Mucosa of rectum (tissue), 2 donors: ENCODE data around the gene DOCK1.

Experiments used
- H3K27ac ChIP-seq, 2 donors: one replicate each; pipeline ENCODE4 v1.7.0; 2013; ENCODE audit warnings: inconsistent platforms in 2 of 2, low read depth in 2 of 2, low read length in 2 of 2
- H3K27me3 ChIP-seq, 2 donors: one replicate each; pipeline ENCODE4 v1.7.0; 2013; ENCODE audit warnings: low read length in 2 of 2; ENCODE audit not compliant: control insufficient read depth in 2 of 2, insufficient read depth in 2 of 2
- H3K36me3 ChIP-seq, 2 donors: one replicate each; pipeline ENCODE4 v1.7.0; 2013; ENCODE audit warnings: low read length in 2 of 2; ENCODE audit not compliant: control insufficient read depth in 2 of 2, insufficient read depth in 2 of 2
- H3K4me1 ChIP-seq, 2 donors: one replicate each; pipeline ENCODE4 v1.7.0; 2013; ENCODE audit warnings: low read length in 2 of 2, mild to moderate bottlenecking in 1 of 2; ENCODE audit not compliant: control insufficient read depth in 2 of 2, insufficient read depth in 2 of 2
- H3K4me3 ChIP-seq, 2 donors: one replicate each; pipeline ENCODE4 v1.7.0; 2013; ENCODE audit warnings: low read length in 2 of 2
- H3K9ac ChIP-seq, 2 donors: one replicate each; pipeline ENCODE4 v1.7.0; 2013; ENCODE audit warnings: low read length in 2 of 2, low read depth in 1 of 2, mild to moderate bottlenecking in 1 of 2
- H3K9me3 ChIP-seq, 2 donors: one replicate each; pipeline ENCODE4 v1.7.0; 2013; ENCODE audit warnings: low read length in 2 of 2; ENCODE audit not compliant: control insufficient read depth in 2 of 2
- donor health status: healthy.
- donor health status: Normal muscosa, but diverticular disease.

DOCK1 gene

GRCh38 chr10:127427926-127428325 is 522.7 kb downstream of the DOCK1 start:
- Histone ChIP-seq H3K36me3 (peaks cover 20 to 33% of the 10 kb centered on the region in 2 donors), H3K9ac (no peak overlapping the region), H3K4me1 (no peaks in the 10 kb centered on the region), H3K4me3 (no peak overlapping the region), H3K27me3 (no peaks in the 10 kb centered on the region), H3K27ac (no peak overlapping the region), H3K9me3 (no peaks in the 10 kb centered on the region)

GRCh38 chr10:127428385-127428980 is 523.3 kb downstream of the DOCK1 start:
- Histone ChIP-seq H3K9ac (no peak overlapping the region), H3K4me1 (no peaks in the 10 kb centered on the region), H3K4me3 (no peak overlapping the region), H3K36me3 (peaks cover 23 to 29% of the 10 kb centered on the region in 2 donors), H3K9me3 (no peaks in the 10 kb centered on the region), H3K27ac (no peak overlapping the region), H3K27me3 (no peaks in the 10 kb centered on the region)

GRCh38 chr10:127429601-127430312 is 524.5 kb downstream of the DOCK1 start:
- Histone ChIP-seq H3K4me3 (no peak overlapping the region), H3K27me3 (no peaks in the 10 kb centered on the region), H3K4me1 (no peaks in the 10 kb centered on the region), H3K9me3 (no peaks in the 10 kb centered on the region), H3K27ac (no peak overlapping the region), H3K36me3 (peaks cover 23 to 25% of the 10 kb centered on the region in 2 donors), H3K9ac (no peak overlapping the region)

GRCh38 chr10:127431525-127431924 is 526.3 kb downstream of the DOCK1 start:
- peaks cover 15% of the 10 kb centered on the region in 2 donors for H3K36me3 ChIP-seq
- H3K9me3 ChIP-seq = no peaks in the 10 kb centered on the region
- no peaks in the 10 kb centered on the region for H3K27me3 ChIP-seq
- no peak overlapping the region for H3K27ac ChIP-seq
- no peaks in the 10 kb centered on the region for H3K4me1 ChIP-seq
- H3K4me3 ChIP-seq = no peak overlapping the region
- no peak overlapping the region for H3K9ac ChIP-seq

- Histone ChIP-seq H3K36me3 (peaks cover 8 to 11% of the 10 kb centered on the region in 2 donors), H3K4me1 (no peaks in the 10 kb centered on the region), H3K27me3 (no peaks in the 10 kb centered on the region), H3K9ac (no peak overlapping the region), H3K27ac (no peak overlapping the region), H3K4me3 (no peak overlapping the region), H3K9me3 (no peaks in the 10 kb centered on the region)
Observed at GRCh38 chr10:127434006-127434405, 528.8 kb downstream of the DOCK1 start.

- H3K9ac ChIP-seq = no peak overlapping the region
- no peaks in the 10 kb centered on the region for H3K4me1 ChIP-seq
- H3K27me3 ChIP-seq = no peaks in the 10 kb centered on the region
- peaks cover 18 to 19% of the 10 kb centered on the region in 2 donors for H3K36me3 ChIP-seq
- no peak overlapping the region for H3K27ac ChIP-seq
- no peak overlapping the region for H3K4me3 ChIP-seq
- H3K9me3 ChIP-seq = no peaks in the 10 kb centered on the region
Observed at GRCh38 chr10:127435246-127435645, 530.0 kb downstream of the DOCK1 start.

- H3K36me3 ChIP-seq = peaks cover 25 to 30% of the 10 kb centered on the region in 2 donors
- H3K9ac ChIP-seq = no peak overlapping the region
- H3K27ac ChIP-seq = no peak overlapping the region
- H3K4me1 ChIP-seq = no peaks in the 10 kb centered on the region
- no peaks in the 10 kb centered on the region for H3K27me3 ChIP-seq
- no peak overlapping the region for H3K4me3 ChIP-seq
- no peaks in the 10 kb centered on the region for H3K9me3 ChIP-seq
Observed at GRCh38 chr10:127440371-127440770, 535.1 kb downstream of the DOCK1 start.

- H3K27ac ChIP-seq = no peak overlapping the region
- no peaks in the 10 kb centered on the region for H3K4me1 ChIP-seq
- H3K36me3 ChIP-seq = peaks cover 25 to 33% of the 10 kb centered on the region in 2 donors
- H3K9me3 ChIP-seq = no peaks in the 10 kb centered on the region
- no peaks in the 10 kb centered on the region for H3K27me3 ChIP-seq
- no peak overlapping the region for H3K9ac ChIP-seq
- no peak overlapping the region for H3K4me3 ChIP-seq
Observed at GRCh38 chr10:127441350-127442219, 536.4 kb downstream of the DOCK1 start.

- Histone ChIP-seq H3K4me3 (no peak overlapping the region), H3K4me1 (no peaks in the 10 kb centered on the region), H3K36me3 (peaks cover 28 to 39% of the 10 kb centered on the region in 2 donors), H3K9ac (no peak overlapping the region), H3K9me3 (no peaks in the 10 kb centered on the region), H3K27ac (no peak overlapping the region), H3K27me3 (no peaks in the 10 kb centered on the region)
Observed at GRCh38 chr10:127442220-127442525, 536.9 kb downstream of the DOCK1 start.

GRCh38 chr10:127444155-127444554 is 538.9 kb downstream of the DOCK1 start:
- Histone ChIP-seq H3K4me3 (no peak overlapping the region), H3K27ac (no peak overlapping the region), H3K9ac (no peak overlapping the region), H3K9me3 (no peaks in the 10 kb centered on the region), H3K36me3 (peaks cover 28 to 47% of the 10 kb centered on the region in 2 donors), H3K4me1 (no peaks in the 10 kb centered on the region), H3K27me3 (no peaks in the 10 kb centered on the region)
